Measurements from ENCODE around the gene HS1BP3.

The HS1BP3 gene

GRCh38 chr2:20570249-20570648 lies 80.6 kb downstream of the HS1BP3 start:
- DNase-seq (ENCODE audit: low spot score) = no peak

- DNase-seq (ENCODE audit: low spot score) = no peak
Observed at GRCh38 chr2:20569464-20570223, 81.3 kb downstream of the HS1BP3 start.

GRCh38 chr2:20568501-20569463 lies 82.1 kb downstream of the HS1BP3 start:
- no peak for DNase-seq (ENCODE audit: low spot score)

GRCh38 chr2:20567926-20568179 lies 83.0 kb downstream of the HS1BP3 start:
- DNase-seq (ENCODE audit: low spot score) = no peak

All from Ammon's horn (tissue), 1 donor.